GM19023 (cell line): ENCODE results near the gene PREP.
"Not testable (repeated sequence)": the region's sequence is repeated elsewhere in the genome, so short reads cannot be mapped to it uniquely, and the experiment has no call there.

Source experiments
- ATAC-seq: cut with Tn5 transposase; IDR thresholded peaks from one replicate; pipeline ENCODE4 v1.9.1; 2021; ENCODE audit warnings: mild to moderate bottlenecking, moderate library complexity; ENCODE audit not compliant: unreplicated experiment

The PREP gene

GRCh38 chr6:105346052-105346451 lies 56.8 kb downstream of the PREP start:
- ATAC-seq, result no peak

- ATAC-seq, result no peak
These were observed 57.4 kb downstream of the PREP start for GRCh38 chr6:105345506-105345905.

GRCh38 chr6:105344881-105345370 lies 58.0 kb downstream of the PREP start:
- no peak for ATAC-seq

- not testable (repeated sequence) for ATAC-seq
These were observed 64.4 kb downstream of the PREP start for GRCh38 chr6:105338350-105338983.

GRCh38 chr6:105336986-105337385 lies 65.9 kb downstream of the PREP start:
- ATAC-seq, result no peak

GRCh38 chr6:105332576-105332975 lies 70.3 kb downstream of the PREP start:
- no peak for ATAC-seq

GRCh38 chr6:105331927-105332326 lies 71.0 kb downstream of the PREP start:
- no peak for ATAC-seq

- ATAC-seq, result no peak
These were observed 72.0 kb downstream of the PREP start for GRCh38 chr6:105330913-105331312.

- ATAC-seq, result no peak
These were observed 72.5 kb downstream of the PREP start for GRCh38 chr6:105330364-105330763.

GRCh38 chr6:105326833-105327770 lies 75.8 kb downstream of the PREP start:
- no peak for ATAC-seq

- no peak for ATAC-seq
These were observed 76.7 kb downstream of the PREP start for GRCh38 chr6:105326216-105326615.

GRCh38 chr6:105324386-105324950 lies 78.4 kb downstream of the PREP start:
- ATAC-seq, result no peak

- no peak for ATAC-seq
These were observed 80.2 kb downstream of the PREP start for GRCh38 chr6:105322499-105323225.

GRCh38 chr6:105321728-105322127 lies 81.2 kb downstream of the PREP start:
- ATAC-seq, result no peak

GRCh38 chr6:105321207-105321606 lies 81.7 kb downstream of the PREP start:
- ATAC-seq, result no peak

GRCh38 chr6:105320765-105321164 lies 82.1 kb downstream of the PREP start:
- no peak for ATAC-seq

- no peak for ATAC-seq
These were observed 82.6 kb downstream of the PREP start for GRCh38 chr6:105320271-105320670.

GRCh38 chr6:105319331-105319730 lies 83.6 kb downstream of the PREP start:
- no peak for ATAC-seq

- ATAC-seq, result peak; percentile 65
These were observed 84.2 kb downstream of the PREP start for GRCh38 chr6:105318660-105319059.

GRCh38 chr6:105317607-105318533 lies 85.0 kb downstream of the PREP start:
- no peak for ATAC-seq
